ENCODE results near the gene PLXNC1.

The PLXNC1 gene

DNA sequence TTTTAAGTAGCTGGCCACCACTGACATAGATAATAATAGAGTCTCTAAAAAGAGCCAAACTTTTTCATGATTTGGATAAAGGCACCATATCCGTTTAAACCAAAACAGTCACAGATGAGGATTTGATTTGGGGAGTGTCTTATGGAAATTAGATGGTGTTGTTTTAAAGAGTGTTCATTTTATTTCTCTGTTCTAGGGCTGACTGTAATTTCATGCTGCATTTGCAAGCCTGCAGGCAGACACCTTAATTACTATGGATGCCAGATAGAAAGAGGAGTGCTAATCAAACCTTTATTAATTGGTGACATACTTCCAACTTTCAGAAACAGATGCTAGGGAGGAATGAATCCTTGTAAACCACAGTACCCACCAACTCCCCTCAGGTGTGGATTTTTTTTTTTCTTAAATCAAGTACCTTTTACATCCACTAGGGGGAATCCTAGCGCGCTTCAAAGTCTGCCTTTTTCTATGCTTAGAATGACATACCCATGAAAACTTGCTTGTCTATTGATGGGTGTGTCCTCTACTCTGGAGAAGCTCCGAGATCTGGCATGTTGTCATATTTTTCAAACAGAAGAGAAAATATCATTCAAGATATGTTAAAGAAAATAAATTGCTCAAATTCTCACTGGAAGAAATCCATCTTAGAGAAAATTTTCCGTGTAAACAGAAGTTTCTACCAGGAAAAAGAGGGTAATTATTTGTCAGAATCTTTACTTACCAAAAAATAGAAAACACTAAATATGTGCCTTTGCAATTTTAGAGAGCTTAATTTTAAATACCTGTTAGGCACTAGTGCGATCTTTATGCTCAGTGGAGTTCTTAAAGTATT, 14.2 kb upstream of the PLXNC1 start:
- DNase-seq (ENCODE audit: extremely low read depth in 1 of 2, low read depth in 1 of 2): no peak

DNA sequence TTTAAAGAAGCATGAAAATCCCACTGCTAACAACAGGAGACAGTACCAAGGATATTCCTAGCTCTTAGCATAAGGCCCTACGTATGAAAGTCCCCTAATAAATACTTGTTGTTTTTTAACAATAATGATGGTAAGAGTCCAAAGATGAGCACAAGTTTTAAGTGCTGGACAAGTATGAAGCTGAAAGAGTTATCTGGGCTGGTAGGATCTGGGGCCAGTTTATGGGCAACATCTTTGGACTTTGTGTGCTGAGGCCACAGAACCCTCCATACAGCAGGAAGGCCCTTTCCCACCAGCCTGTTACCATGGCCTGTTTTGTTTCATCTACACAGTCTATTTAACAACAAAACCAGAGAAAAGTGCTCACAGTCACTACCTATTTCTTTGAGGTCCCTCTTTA, 12.5 kb upstream of the PLXNC1 start:
- DNase-seq (ENCODE audit: extremely low read depth in 1 of 2, low read depth in 1 of 2): no peak

DNA sequence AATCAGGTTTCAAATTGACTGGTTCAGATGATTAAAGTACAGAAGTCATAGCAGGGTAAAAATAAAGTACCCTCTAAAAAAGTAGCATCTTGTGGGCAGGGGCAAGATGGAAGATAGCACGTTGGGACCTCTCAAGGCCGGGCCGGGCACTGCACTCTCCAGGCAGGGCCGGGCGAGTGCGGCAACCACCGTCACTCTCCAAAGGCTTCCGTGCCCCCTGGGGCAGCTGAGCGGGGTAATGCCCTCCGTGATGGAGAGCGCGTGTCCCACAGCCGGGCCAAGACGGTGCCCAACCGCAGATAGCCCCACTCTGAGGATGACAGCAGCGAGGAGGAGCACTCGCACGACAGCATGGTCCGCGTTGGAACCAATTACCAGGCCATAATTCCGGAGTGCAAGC, 8.6 kb upstream of the PLXNC1 start:
- DNase-seq (ENCODE audit: extremely low read depth in 1 of 2, low read depth in 1 of 2): no peak

DNA sequence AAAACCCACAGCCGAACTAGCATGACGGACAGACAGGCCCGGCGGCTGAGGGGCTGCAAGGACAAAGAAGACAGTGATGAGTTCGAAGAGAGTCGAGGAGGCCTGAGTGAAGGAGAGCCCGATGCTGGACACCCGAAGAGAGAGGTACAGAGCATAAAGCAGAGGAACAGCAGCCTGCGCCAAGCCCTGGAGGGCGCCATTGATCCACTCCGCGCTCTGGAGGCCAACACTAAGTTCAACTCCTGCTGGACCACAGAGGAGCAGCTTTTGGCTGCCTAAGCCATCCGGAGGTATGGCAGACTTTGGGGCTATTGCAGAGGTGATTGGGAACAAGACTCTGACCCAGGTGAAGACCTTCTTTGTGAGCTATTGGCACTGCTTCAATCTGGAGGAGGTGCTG, 7.8 kb upstream of the PLXNC1 start:
- DNase-seq (ENCODE audit: extremely low read depth in 1 of 2, low read depth in 1 of 2): peak in 1 of 2 donors; percentile 27

DNA sequence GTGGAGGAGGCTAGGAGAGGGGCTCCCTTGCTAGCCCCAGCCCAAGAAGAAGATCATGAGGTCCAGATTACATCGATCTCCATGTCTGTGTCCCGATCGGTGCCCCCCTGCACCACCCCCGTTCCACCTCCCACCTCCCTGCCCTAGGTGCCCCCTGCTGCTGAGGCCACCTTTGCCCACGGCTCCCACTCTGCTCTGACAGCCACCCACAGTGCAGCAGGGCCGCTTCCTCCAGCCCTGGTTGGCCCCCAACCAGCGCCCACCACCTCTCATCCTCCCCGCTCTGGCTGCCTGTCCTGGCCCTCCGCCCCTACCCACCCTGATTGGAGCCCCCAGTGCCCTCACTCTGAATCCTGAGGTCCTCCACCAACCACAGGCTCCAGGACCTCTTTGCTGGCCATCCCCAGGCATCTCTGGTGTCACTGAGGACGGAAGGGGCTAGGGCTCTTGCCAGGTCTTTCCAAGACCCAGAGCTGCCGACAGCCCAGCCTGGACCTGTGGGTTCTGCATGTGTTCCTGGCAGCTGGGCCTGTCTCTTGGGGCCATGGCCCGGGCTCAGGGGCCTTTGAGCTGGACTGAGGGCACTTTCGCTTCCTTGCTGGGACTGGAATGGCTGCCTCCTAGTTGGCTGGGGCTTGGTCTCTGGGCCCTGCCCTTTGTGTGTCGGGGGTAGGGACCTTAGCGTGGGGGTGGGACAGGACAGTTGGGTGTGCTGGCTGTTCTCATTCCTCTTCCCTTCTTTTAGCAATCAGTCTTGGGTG, 7.2 kb upstream of the PLXNC1 start:
- DNase-seq (ENCODE audit: extremely low read depth in 1 of 2, low read depth in 1 of 2): no peak

DNA sequence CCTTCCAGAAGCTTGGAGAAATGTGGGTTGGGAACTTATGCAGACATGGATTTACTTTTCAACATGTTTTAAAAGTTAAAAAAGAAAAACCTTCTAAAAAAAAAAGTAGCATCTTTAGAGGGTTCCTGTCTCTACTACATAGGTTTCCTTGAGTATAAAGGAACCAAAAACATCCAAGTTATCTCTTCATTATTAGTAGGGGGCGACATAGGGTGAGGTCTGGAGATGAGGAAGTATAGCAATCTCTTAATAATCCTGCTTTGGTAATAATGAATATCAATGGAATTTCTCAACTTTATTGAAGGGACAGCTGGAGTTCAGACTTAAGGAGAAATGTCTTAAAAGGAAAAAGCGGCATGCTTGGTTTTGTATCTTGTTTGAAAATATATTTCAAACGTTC, 6.5 kb upstream of the PLXNC1 start:
- DNase-seq (ENCODE audit: extremely low read depth in 1 of 2, low read depth in 1 of 2): no peak

DNA sequence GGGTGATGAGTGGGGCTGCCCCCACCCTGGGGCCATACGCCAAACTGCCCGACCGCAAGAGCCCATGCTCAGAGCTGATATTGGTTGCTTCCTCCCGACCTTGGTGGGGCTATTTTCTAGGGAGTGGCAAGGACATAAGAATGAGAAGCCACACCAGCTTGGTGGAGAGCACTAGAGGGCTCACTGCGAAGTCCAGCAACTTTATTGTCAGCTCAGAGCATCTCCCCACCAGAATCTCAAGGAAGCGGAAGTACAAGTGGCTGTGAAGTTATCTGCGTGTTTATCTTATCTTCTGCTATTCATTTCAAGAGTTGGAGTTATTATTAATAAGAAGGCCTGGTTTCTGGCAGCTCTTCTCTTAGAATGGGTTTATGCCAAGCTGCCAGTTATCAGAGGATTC, 4.9 kb upstream of the PLXNC1 start:
- DNase-seq (ENCODE audit: extremely low read depth in 1 of 2, low read depth in 1 of 2): no peak

DNA sequence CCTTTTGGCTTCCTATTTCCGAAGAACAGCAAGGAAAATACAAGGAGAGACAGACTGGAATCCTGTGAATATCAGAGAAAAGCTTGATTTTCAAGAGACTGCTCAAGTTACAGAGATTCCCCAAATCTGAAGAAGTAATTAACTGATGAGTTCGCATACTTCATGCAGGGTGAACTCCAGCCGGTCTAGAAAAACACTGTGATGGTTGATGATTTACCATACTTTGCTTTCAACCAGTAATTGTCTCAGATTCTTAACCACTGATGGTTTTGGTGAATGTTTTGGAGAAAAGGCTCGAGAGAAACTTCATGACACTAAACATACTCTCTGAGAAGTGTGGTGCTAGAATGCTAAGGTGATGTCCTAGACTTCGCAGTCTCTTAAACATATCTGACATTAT, 4.4 kb upstream of the PLXNC1 start:
- DNase-seq (ENCODE audit: extremely low read depth in 1 of 2, low read depth in 1 of 2): no peak

DNA sequence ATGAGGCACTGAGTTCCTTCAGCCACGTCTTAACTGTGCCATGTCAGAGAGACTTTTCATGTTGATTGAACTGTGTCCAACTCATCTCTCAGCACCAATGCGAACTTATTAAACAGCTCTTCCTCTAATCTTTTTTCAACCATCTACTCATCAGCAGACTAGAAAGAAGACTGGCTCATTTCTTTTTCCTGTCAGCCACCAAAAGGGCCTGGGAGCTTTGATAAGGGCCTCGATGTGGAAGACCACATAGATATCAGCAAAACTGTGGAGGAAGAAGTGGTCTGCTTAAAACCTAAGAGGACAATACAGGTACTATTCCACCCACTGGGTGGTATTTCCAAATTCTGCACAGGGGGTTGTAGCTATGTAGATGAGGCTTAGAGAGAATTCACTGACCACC, 3.6 kb upstream of the PLXNC1 start:
- no peak for DNase-seq (ENCODE audit: extremely low read depth in 1 of 2, low read depth in 1 of 2)

DNA sequence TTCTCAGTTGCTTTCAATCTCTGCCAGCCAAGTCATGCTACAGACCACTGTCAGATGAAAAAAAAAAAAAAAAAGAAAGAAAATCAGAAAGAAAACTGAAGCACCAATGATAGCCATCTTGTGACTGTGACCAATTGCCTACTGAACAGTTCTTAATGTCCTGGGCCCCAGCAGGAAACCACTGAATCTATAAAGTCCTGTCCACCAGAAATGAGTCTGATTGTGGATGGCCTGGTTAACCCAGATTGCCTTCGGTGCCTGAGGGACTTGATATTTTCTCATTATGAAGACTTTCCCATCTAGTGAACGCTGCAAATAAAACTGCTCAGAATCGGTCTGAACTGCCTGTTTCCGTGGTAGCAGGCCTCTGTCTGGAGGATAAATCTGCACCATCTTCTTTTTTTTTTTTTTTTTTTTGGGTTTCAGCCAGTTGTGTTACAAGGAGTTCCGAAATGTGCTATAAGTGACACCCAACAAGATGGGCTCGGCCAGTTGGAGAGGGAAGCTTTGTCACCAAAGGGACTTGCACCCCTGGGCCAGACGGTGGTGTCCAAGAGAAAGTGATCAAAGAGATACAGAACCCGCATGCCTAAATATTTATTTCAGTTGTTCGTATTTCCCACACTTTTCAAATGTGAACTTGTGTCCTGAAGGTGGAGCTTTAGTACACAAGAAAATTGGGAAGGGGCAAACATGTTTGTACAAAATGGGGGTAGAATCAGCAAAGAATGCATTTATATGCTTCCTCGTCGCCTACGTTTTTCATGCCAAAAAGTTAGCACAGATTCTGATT, 3.0 kb upstream of the PLXNC1 start:
- no peak for DNase-seq (ENCODE audit: extremely low read depth in 1 of 2, low read depth in 1 of 2)

DNA sequence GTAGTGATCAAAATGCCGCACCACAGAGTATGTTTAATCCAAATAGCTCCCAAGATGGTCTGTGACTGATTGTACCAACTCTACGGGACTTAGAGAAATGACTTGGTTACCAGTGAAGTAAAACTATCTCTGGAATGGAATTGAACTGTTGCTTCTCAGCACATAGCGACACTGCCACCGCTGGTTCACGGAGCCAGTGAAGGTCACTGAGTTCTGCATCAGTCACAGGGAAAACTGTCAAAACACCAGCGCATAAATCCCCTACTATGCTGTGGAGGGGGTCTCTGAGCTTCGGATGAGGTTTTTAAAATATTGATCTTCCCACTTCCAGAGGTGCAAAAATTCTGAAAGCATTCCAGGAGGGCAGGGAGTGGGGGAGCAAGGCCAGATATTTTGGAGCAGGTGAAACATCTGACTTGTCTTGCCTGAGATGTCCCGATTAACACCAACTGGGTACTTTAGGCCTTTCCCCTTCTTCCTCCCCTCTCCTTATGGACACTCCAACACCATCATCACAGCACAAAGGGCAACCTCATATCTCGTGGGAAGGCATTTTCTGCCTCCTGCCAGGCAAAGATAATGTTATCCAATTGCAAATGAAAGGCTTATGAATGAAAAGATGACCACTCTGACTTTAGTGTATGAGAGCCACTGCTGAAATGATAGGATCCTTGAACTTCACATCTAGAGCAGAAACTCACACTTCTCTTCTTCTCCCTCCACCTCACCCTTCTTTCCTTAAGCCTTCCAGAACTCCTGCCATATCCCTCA, 2.0 kb upstream of the PLXNC1 start:
- no peak for DNase-seq (ENCODE audit: extremely low read depth in 1 of 2, low read depth in 1 of 2)

DNA sequence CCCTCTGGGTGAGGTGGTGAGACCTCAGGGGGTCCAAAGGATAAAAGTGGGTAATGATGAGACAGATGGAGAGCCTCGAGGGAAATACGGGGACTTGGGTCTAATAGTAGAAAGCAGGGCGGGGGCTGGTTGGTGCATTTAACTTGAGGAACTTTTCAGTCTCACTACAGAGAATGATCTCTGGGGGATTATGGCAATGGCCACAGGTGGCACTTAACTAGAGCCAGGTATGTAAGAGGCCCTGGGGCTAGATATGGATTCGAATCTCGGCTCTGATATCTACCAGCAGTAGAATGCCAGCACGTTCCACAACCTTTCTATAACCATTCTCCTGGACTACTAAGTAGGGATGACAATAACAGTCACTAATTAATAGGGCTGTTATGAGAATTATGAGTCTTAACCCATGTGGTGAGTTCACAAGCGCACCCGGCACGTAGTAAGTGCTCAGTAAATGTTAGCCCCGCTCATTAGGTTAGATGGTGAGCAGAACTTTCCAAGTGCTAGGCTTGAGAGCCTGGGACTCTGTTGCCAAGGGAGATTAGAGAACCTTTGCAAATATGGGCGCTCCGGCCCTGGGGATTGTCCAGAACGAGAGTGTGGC, 888 bp upstream of the PLXNC1 start:
- no peak for DNase-seq (ENCODE audit: extremely low read depth in 1 of 2, low read depth in 1 of 2)

DNA sequence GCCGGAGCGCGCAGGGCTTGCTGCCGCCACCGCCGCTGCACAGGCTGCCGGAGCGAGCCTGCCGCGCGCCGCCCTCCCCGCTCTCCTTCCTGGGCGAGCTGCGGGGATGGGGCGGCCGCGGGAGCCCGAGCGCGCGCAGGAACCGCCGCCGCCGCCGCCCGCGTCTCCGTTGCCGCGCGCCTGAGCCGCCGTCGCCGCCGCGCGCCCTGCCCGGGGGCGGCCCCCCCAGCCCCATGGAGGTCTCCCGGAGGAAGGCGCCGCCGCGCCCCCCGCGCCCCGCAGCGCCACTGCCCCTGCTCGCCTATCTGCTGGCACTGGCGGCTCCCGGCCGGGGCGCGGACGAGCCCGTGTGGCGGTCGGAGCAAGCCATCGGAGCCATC, 352 bp downstream of the PLXNC1 start:
- no peak for DNase-seq (ENCODE audit: extremely low read depth in 1 of 2, low read depth in 1 of 2)

DNA sequence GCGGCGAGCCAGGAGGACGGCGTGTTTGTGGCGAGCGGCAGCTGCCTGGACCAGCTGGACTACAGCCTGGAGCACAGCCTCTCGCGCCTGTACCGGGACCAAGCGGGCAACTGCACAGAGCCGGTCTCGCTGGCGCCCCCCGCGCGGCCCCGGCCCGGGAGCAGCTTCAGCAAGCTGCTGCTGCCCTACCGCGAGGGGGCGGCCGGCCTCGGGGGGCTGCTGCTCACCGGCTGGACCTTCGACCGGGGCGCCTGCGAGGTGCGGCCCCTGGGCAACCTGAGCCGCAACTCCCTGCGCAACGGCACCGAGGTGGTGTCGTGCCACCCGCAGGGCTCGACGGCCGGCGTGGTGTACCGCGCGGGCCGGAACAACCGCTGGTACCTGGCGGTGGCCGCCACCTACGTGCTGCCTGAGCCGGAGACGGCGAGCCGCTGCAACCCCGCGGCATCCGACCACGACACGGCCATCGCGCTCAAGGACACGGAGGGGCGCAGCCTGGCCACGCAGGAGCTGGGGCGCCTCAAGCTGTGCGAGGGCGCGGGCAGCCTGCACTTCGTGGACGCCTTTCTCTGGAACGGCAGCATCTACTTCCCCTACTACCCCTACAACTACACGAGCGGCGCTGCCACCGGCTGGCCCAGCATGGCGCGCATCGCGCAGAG, 873 bp downstream of the PLXNC1 start:
- DNase-seq (ENCODE audit: extremely low read depth in 1 of 2, low read depth in 1 of 2): peak in 1 of 2 donors; percentile 19

DNA sequence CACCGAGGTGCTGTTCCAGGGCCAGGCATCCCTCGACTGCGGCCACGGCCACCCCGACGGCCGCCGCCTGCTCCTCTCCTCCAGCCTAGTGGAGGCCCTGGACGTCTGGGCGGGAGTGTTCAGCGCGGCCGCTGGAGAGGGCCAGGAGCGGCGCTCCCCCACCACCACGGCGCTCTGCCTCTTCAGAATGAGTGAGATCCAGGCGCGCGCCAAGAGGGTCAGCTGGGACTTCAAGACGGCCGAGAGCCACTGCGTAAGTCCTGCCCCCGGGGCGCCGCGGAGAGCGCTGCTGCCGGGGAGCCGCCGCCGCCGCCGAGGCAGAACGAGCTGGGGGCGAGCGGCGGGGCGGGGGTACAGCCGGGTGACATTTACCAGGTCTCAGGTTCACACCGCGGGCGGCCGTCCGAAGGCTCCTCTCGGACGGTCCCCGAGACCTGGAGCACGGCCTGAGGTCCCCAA, 1.4 kb downstream of the PLXNC1 start:
- DNase-seq (ENCODE audit: extremely low read depth in 1 of 2, low read depth in 1 of 2): no peak

DNA sequence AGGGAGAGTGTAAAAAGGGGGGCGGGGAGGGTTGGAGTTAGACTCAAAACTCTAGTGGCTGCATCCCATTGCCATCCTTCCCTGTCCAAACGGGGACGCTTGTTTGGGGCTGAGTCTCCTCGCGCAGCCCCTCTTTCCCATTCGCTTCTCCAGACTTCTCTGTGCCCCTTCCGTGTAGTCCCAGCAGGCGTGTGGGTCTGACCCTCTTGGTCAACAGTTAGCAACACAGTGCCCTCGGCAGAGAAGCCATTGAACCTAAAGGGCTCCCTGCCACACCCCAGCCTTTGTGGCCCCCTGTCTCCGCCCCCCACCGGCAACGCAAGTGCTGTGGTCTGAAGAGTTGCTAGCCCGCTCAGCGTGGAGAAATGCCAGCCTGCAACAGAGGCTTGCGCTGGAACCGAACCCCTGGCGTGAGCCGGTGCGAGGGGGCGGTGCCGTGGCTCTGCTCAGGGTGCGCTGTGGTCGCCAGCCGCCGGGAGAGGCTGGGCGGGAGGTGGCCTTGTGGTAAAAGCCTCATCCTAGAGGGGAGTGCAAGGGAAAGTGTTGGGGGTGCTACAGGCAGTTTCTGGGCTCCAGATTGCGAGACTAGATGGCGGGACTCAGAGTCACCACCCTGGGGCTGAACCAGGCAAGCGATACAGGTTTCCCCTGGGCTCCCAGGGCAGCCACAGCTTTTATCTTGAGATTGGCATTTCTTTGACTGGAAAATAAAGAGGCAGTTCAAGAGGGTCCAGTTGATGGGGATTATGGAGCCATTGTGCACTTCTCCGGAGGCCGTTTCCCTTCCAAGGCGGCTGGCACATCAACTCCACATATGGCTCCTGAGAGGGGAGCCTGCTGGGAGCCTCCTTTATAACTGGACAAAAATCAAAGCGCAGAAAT, 2.1 kb downstream of the PLXNC1 start:
- peak in 1 of 2 donors; percentile 17 for DNase-seq (ENCODE audit: extremely low read depth in 1 of 2, low read depth in 1 of 2)

DNA sequence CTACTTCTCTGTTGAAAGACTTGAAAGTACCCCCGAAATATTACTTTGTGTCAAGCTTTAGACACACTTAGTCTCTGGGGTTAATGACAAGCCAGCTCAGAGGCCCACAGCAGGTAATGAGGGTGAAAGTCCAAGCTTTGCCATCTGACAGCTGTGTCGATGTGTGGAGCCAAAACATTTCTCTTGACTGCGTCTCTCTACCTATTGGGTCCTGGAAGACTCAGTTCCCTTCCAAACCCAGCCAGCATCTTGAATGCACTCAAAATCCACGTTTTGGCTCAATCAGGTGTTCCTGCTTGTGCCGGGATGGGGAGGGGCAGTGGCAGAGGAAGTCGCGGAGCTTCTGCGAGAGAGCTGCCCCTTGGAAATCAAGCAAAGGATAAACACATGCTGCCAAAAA, 3.2 kb downstream of the PLXNC1 start:
- DNase-seq (ENCODE audit: extremely low read depth in 1 of 2, low read depth in 1 of 2): no peak

DNA sequence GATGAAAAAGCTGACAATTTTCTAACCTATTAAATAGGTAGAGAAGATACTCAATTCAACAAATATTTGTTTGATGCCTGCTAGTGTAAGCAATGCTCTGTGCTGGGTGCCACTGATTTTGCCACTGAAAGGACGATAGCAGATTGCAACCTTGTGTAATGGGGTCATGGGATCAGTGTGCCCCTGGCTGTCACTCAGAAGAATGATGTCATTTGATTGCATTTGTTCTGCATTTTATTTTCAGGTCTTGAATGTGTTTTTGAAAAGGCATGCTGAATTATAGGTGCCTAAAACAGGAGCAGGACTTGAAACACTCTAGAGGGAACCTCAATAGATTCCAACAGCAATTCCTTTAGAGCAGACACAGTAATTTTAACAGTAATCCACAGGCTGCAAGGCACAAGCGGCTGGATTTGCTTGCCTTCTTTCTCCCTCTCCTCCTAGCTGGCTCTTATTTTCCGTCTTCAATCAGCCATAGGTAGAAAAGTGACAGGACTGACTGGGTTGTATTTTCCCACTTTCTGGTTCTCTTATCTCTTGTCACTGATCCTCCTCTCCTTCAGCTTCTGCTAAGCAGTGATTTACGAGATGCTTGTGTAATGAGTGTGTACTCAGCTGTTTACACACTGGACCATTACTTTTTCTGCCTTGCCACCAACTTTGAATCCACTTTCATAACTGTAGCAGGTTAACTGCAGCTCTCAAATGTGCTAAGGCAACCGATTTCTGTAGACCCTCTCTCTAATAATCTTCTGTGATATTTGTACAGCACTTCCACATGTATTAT, 4.1 kb downstream of the PLXNC1 start:
- no peak for DNase-seq (ENCODE audit: extremely low read depth in 1 of 2, low read depth in 1 of 2)
